SK-N-SH treated with all-trans-retinoic acid at 6 μM for 48 hours (cell line): ENCODE measurements around the gene MT1G.

Experiments used
- ATAC-seq: fragments of 200-7000 bp; cut with Tn5 transposase; 3 replicates; pipeline ENCODE4 v1.9.1; 2020; ENCODE audit warnings: mild to moderate bottlenecking, moderate library complexity
- ARNTL ChIP-seq: fragments of 450-650 bp; formaldehyde crosslinking; IDR thresholded peaks from 2 replicates; pipeline ENCODE4 v1.5.0; 2020; ENCODE audit warnings: low read depth, mild to moderate bottlenecking, moderate library complexity, borderline replicate concordance
- BACH2 ChIP-seq: fragments of 250-450 bp; sonication (Bioruptor Pico); IDR thresholded peaks from 2 replicates; pipeline ENCODE4 v1.9.0; 2021; ENCODE audit warnings: mild to moderate bottlenecking, borderline replicate concordance
- CREB5 ChIP-seq: fragments of 250-450 bp; sonication (Bioruptor Pico); IDR thresholded peaks from 2 replicates; pipeline ENCODE4 v1.5.1; 2020; ENCODE audit warnings: low read depth, mild to moderate bottlenecking, moderate library complexity
- CSRNP3 ChIP-seq: fragments of 250-450 bp; sonication (Bioruptor Pico); IDR thresholded peaks from 2 replicates; pipeline ENCODE4 v1.5.1; 2021; ENCODE audit warnings: mild to moderate bottlenecking, moderate library complexity
- ESRRG ChIP-seq: fragments of 250-450 bp; sonication (Bioruptor Pico); IDR thresholded peaks from 2 replicates; pipeline ENCODE4 v1.6.1; 2021; ENCODE audit warnings: mild to moderate bottlenecking
- GLIS3 ChIP-seq: fragments of 250-450 bp; sonication (Bioruptor Pico); IDR thresholded peaks from 2 replicates; pipeline ENCODE4 v1.5.0; 2020; ENCODE audit warnings: mild to moderate bottlenecking, moderate library complexity
- PATZ1 ChIP-seq: fragments of 250-450 bp; sonication (Bioruptor Pico); IDR thresholded peaks from 2 replicates; pipeline ENCODE4 v1.8.0; 2020; ENCODE audit warnings: mild to moderate bottlenecking, moderate library complexity, borderline replicate concordance
- POU6F1 ChIP-seq: fragments of 250-450 bp; sonication (Bioruptor Pico); IDR thresholded peaks from 2 replicates; pipeline ENCODE4 v1.8.0; 2021; ENCODE audit warnings: low read depth, mild to moderate bottlenecking, moderate library complexity, borderline replicate concordance
- PPARA ChIP-seq: fragments of 250-450 bp; sonication (Bioruptor Pico); IDR thresholded peaks from 2 replicates; pipeline ENCODE4 v1.5.0; 2020; ENCODE audit warnings: mild to moderate bottlenecking, borderline replicate concordance
- RARB ChIP-seq: fragments of 250-450 bp; sonication (Bioruptor Pico); IDR thresholded peaks from 2 replicates; pipeline ENCODE4 v1.8.0; 2021; ENCODE audit warnings: mild to moderate bottlenecking, moderate library complexity
- SNAI2 ChIP-seq: fragments of 250-450 bp; sonication (Bioruptor Pico); IDR thresholded peaks from 2 replicates; pipeline ENCODE4 v1.5.0; 2020; ENCODE audit warnings: mild to moderate bottlenecking, moderate library complexity
- TCF4 ChIP-seq: fragments of 250-450 bp; sonication (Bioruptor Pico); IDR thresholded peaks from 2 replicates; pipeline ENCODE4 v1.8.0; 2021; ENCODE audit warnings: mild to moderate bottlenecking, moderate library complexity, borderline replicate concordance
- TOX ChIP-seq: fragments of 250-450 bp; sonication (Bioruptor Pico); IDR thresholded peaks from 2 replicates; pipeline ENCODE4 v1.8.0; 2021; ENCODE audit warnings: mild to moderate bottlenecking, moderate library complexity, borderline replicate concordance
- TSHZ2 ChIP-seq: fragments of 250-450 bp; sonication (Bioruptor Pico); IDR thresholded peaks from 2 replicates; pipeline ENCODE4 v1.5.0; 2020; ENCODE audit warnings: mild to moderate bottlenecking, moderate library complexity
- ZC3H10 ChIP-seq: fragments of 250-450 bp; sonication (Bioruptor Pico); IDR thresholded peaks from 2 replicates; pipeline ENCODE4 v1.5.1; 2021; ENCODE audit warnings: mild to moderate bottlenecking, moderate library complexity
- ZFP3 ChIP-seq: fragments of 250-450 bp; sonication (Bioruptor Pico); IDR thresholded peaks from 2 replicates; pipeline ENCODE4 v1.5.0; 2020; ENCODE audit warnings: mild to moderate bottlenecking, moderate library complexity
- ZFP30 ChIP-seq: fragments of 450-650 bp; formaldehyde crosslinking; IDR thresholded peaks from 2 replicates; pipeline ENCODE4 v1.5.0; 2022; ENCODE audit warnings: mild to moderate bottlenecking, moderate library complexity
- ZNF565 ChIP-seq: fragments of 450-650 bp; formaldehyde crosslinking; conservative IDR thresholded peaks from 2 replicates; pipeline ENCODE4 v1.5.0; 2020; ENCODE audit warnings: low read depth, mild to moderate bottlenecking, moderate library complexity
- ZNF70 ChIP-seq: fragments of 450-650 bp; formaldehyde crosslinking; IDR thresholded peaks from 2 replicates; pipeline ENCODE4 v1.5.0; 2020; ENCODE audit warnings: mild to moderate bottlenecking, moderate library complexity
- ZNF8 ChIP-seq: fragments of 450-650 bp; formaldehyde crosslinking; IDR thresholded peaks from 2 replicates; pipeline ENCODE4 v1.5.0; 2020; ENCODE audit warnings: mild to moderate bottlenecking, moderate library complexity

MT1G gene

GRCh38 chr16:56701534-56701933 is 33.7 kb upstream of the MT1G start:
- ATAC-seq = peak; percentile 13; the same call in 2 of the 3 replicates
- no peak for TF ChIP-seq CSRNP3 (CRISPR knock-in tag)
- TF ChIP-seq ZFP30 (CRISPR knock-in tag) = no peak
- TF ChIP-seq ZFP3 = no peak
- no peak for TF ChIP-seq PATZ1
- TF ChIP-seq, all 23 proteins: peak for 0

GRCh38 chr16:56700631-56701030 is 32.8 kb upstream of the MT1G start:
- TF ChIP-seq ESRRG (CRISPR knock-in tag) = no peak
- TF ChIP-seq ZNF70 = no peak
- TF ChIP-seq PATZ1 = no peak
- TF ChIP-seq ARNTL (CRISPR knock-in tag) = no peak
- no peak for TF ChIP-seq ZNF8
- TF ChIP-seq ZFP3 = no peak
- no peak for TF ChIP-seq SNAI2
- no peak for TF ChIP-seq ZNF565 (CRISPR knock-in tag)
- no peak for TF ChIP-seq TCF4 (CRISPR knock-in tag)
- TF ChIP-seq RARB = no peak
- TF ChIP-seq CSRNP3 (CRISPR knock-in tag) = no peak
- TF ChIP-seq TOX = no peak
- TF ChIP-seq PPARA (CRISPR knock-in tag) = no peak
- no peak for TF ChIP-seq BACH2 (CRISPR knock-in tag)
- TF ChIP-seq TSHZ2 (CRISPR knock-in tag) = no peak
- no peak for TF ChIP-seq CREB5 (CRISPR knock-in tag)
- TF ChIP-seq POU6F1 = no peak
- TF ChIP-seq ZC3H10 (CRISPR knock-in tag) = no peak
- no peak for TF ChIP-seq GLIS3 (CRISPR knock-in tag)
- TF ChIP-seq, all 23 proteins: peak for 0
- no peak for ATAC-seq
